Epithelial cell of esophagus (primary cell): ENCODE measurements around the gene PACSIN2.
A peak's percentile ranks its signal among the peaks of the same experiment; 100 is the strongest.
"Not testable (repeated sequence)": the region's sequence is repeated elsewhere in the genome, so short reads cannot be mapped to it uniquely, and the experiment has no call there.

Source experiments
- DNase-seq: peaks from one replicate; pipeline ENCODE4 v3.0.0; 2010; ENCODE audit warnings: low read depth
- H3K4me3 ChIP-seq: 2 replicates; pipeline ENCODE4 v1.5.1; 2011; ENCODE audit warnings: mild to moderate bottlenecking, low read length, control low read depth
- TF ChIP-seq, protein P1 (sequence below): IDR thresholded peaks from 2 replicates; pipeline ENCODE4 v1.5.1; 2011; ENCODE audit warnings: low read depth, mild to moderate bottlenecking, low read length, control low read depth, inconsistent platforms; ENCODE audit not compliant: insufficient read depth; ENCODE audit errors: missing control alignments

Gene PACSIN2

DNA sequence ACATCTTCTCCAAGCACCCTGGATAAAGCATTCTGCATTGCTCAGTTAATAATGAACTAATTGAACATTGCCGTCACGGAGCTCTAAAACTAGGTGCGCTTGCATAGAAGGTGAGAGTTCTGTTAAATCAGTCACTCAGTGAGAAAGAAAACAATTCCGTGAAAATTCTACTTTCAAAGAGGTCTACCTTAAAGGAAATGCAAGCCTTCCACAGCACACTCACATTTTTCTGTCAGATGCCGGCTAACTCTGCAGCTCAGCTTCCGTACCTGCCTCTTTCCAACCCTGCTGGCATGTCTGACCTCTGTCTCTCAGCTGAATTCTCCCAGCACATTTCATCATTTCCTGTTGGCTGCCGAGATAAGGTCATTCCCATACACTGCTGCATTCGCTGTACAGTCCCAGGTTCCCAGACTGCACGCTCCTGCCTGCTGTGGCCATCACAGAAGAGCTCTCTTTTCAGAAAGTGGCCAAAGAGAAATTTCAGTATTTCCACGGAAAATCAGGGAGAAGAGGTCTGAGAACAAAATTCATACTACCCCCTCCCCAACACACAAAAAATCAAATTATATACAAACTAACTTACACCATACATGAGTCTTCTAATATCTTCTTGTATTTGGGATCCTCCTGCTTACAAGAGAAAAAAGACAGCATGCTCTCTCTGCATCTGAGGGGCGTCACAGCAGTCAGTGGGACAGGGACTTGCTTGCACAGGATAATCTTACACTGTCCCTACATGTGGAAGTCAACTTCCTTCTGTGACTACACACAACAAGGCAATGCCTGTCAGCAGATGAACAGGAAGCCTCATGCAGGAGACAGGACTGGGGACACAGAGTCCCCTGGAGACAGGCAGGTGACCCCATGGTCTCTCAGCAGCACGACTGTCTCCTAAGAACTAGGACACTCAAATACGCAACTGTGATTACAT lies 55.1 kb downstream of the PACSIN2 start:
- peak; percentile 83 for DNase-seq
- no peak overlapping the region for H3K4me3 ChIP-seq
- TF ChIP-seq, protein P1, sequence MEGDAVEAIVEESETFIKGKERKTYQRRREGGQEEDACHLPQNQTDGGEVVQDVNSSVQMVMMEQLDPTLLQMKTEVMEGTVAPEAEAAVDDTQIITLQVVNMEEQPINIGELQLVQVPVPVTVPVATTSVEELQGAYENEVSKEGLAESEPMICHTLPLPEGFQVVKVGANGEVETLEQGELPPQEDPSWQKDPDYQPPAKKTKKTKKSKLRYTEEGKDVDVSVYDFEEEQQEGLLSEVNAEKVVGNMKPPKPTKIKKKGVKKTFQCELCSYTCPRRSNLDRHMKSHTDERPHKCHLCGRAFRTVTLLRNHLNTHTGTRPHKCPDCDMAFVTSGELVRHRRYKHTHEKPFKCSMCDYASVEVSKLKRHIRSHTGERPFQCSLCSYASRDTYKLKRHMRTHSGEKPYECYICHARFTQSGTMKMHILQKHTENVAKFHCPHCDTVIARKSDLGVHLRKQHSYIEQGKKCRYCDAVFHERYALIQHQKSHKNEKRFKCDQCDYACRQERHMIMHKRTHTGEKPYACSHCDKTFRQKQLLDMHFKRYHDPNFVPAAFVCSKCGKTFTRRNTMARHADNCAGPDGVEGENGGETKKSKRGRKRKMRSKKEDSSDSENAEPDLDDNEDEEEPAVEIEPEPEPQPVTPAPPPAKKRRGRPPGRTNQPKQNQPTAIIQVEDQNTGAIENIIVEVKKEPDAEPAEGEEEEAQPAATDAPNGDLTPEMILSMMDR: no peak

DNA sequence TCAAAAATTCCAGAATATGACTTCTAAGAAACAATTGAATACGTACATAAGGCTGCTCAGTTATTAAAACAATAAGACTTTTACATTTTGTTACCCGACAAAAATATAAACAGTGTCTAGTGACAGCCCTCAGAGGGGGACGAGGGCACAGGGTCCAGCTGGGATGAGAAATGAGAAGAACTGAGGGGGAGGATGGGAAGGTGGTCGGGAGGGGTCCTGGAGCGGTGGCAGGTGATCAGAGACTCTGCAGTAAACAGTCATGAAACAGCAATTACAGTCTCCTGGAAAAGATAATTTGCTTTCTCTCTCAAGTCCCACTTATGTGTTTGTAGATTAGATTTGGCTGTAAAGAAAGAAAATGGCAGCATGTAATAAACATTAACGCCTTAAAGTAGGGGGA lies 56.0 kb downstream of the PACSIN2 start:
- no peak overlapping the region for H3K4me3 ChIP-seq
- no peak for DNase-seq
- TF ChIP-seq, protein P1: no peak

DNA sequence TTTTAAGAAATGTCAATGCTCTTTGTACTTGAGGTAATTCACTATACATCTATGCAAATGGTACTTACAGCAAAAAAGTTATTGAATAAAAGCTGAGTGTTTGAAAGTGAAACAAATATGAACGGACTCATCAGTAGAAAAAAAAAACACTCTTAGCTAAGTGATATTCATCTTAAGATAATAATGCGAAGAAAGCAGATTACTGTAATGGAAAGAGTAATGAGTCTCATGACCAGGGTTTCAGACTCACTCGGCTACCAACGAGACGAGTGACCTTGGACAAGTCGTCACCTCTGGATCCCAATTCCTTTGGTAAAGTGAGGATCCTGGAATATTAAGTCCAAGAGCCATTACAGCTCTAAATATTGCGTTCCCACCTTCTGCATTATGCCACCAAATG lies 57.0 kb downstream of the PACSIN2 start:
- no peak overlapping the region for H3K4me3 ChIP-seq
- TF ChIP-seq, protein P1: no peak
- DNase-seq: no peak

DNA sequence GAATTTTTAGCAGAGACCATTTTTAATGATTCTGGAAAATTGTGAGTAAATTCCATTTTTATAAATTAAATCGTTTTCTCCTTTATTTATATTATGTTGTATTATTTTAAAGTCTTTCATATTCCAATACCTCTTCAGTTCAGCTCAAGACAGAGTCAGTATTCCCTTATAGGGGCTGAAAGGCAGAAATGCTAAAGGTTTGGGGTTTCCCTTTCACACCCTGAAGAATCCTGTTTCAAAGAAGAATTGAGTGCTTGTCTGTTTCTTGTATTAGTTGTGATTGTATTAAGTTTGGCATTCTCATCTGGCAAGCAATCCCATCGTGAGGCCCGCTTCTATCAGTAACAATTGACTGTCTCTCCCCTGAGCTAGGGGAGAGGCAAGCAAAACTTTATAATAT lies 57.4 kb downstream of the PACSIN2 start:
- no peak overlapping the region for H3K4me3 ChIP-seq
- DNase-seq: no peak
- TF ChIP-seq, protein P1: no peak

DNA sequence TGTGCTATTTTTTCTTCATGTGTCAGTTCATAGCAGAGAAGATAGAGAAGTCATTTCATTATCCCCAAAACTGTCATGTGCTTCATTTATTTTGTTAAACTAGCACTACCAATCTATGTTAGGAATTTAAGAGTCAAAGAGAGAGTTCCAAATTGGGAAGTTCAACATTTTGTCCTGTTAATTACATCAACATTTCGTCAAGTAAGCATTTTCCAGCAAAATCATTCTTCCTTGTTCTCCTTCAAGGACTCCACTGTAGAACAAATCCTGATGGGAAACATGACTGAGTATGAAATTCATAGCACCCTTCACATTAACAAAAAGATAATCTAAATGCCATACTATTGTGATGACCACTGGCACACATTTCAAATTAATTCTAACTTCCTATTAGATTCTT lies 59.1 kb downstream of the PACSIN2 start:
- TF ChIP-seq, protein P1: no peak
- DNase-seq: no peak
- H3K4me3 ChIP-seq: no peak overlapping the region

DNA sequence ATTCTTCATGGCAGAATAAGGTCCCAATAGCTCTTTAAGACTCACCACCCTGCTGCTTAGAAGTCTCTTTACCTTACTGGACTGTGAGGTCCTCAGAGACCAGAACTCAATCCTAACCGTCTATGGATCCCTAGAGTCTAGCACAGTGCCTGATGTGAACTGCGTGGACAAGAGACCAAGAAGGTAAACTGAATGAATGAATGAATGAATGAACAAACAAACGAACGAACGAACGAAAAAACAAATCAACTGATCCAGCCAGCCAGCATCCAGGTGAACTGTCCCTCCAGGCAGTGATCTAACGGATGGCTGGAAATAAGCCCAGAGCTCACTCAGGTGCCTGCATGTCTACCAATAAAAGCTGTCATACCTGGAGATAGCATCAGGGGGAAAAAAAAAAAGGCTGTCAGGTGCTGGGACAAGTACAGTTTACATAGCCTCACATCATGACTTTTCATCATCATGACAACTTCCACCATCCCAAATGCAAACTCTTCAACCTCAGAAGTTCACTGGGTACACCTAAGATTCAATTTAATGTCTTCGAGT lies 59.8 kb downstream of the PACSIN2 start:
- no peak for DNase-seq
- no peak overlapping the region for H3K4me3 ChIP-seq
- TF ChIP-seq, protein P1: no peak

DNA sequence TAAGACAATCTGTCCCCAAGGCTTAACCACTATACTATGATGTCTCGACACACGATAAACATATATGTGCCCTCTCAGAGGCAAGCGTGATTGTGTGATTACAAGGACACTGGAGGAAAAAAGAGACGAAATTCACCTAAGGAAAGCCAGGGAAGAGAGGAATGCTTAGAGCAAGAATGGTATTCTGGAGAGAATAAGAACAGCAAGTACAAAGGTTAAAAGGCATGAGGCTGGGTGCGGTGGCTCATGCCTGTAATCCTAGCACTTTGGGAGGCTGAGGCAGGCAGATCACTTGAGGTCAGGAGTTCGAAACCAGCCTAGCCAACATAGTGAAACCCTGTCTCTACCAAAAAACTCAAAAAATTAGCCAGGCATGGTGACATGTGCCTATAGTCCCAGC lies 61.2 kb downstream of the PACSIN2 start:
- not testable (repeated sequence) for H3K4me3 ChIP-seq

More for the DNA sequence above, 61.2 kb downstream of the PACSIN2 start:
- not testable (repeated sequence) for DNase-seq
